ENCODE data around the gene PHLDB2.

GRCh38 chr3:111821891-111822290, 37.2 kb upstream of the PHLDB2 start:
- TF ChIP-seq POLR2A (IDR thresholded peaks at IDR 0.05): no peak
- TF ChIP-seq CTCF (IDR thresholded peaks at IDR 0.05): no peak
- TF ChIP-seq EP300 (IDR thresholded peaks at IDR 0.05): no peak
- TF ChIP-seq POLR2AphosphoS5 (IDR thresholded peaks at IDR 0.05): no peak

All from stomach (tissue), 4 donors.